Right ventricle myocardium inferior (tissue), 1 donor: ENCODE measurements around the gene FAM47B. TPM values are rescaled to one million over a fixed set of nuclear protein-coding genes. Genes with fewer than 3 reads are reported as not detected.
A peak's percentile ranks its signal among the peaks of the same experiment; 100 is the strongest.

Experiments
- ATAC-seq: fragments of 200-7000 bp; cut with Tn5 transposase; one replicate; pipeline ENCODE4 v1.9.1; 2020; ENCODE audit warnings: mild to moderate bottlenecking, moderate library complexity
- DNase-seq: peaks from one replicate; pipeline ENCODE4 v3.0.0; 2021; ENCODE audit errors: missing footprints
- intact Hi-C: fragments of 100-400 bp; cut with DNase I; formaldehyde crosslinking; loops from one replicate; pipeline ENCODE4 v1.11.0; 2022
- long read RNA-seq: library from polyadenylated mRNA; unstranded; transcript quantifications from one replicate; pipeline ENCODE4 v2.0.0, GENCODE V29; 2021
- total RNA-seq: library from RNA; stranded (reverse); fragmentation: NEBNext Ultra II Directional; extraction: Animal tissue kit (Norgen Biotek cat#: 25700); gene quantifications from one replicate; pipeline ENCODE4 v1.2.1, GENCODE V29; 2021
- donor health status: DM: no; HTN: yes; CAD: no; lungs with severe emphysema.

The FAM47B gene
- total RNA-seq: not detected
- long read RNA-seq: 0 reads

- no peak for ATAC-seq
- intact Hi-C loops: no loop called here
- DNase-seq: no peak
These were observed at the start of gene FAM47B for GRCh38 chrX:34942496-34942895. Gene FAM47B, plus strand, starts transcription at chrX:34942796. Its CDS starts 36 bp downstream, at chrX:34942832.

GRCh38 chrX:34893741-34894140 lies 48.9 kb upstream of the FAM47B start:
- intact Hi-C loops: no loop called here
- ATAC-seq: no peak

GRCh38 chrX:34900691-34901090 lies 41.9 kb upstream of the FAM47B start:
- intact Hi-C loops: no loop called here
- ATAC-seq (no peak), DNase-seq (no peak)

More at GRCh38 chrX:34893741-34894140, 48.9 kb upstream of the FAM47B start:
- DNase-seq: no peak

GRCh38 chrX:34901761-34902160 lies 40.8 kb upstream of the FAM47B start:
- no peak for DNase-seq
- intact Hi-C loops: no loop called here
- no peak for ATAC-seq

- ATAC-seq: no peak
- no peak for DNase-seq
- intact Hi-C loops: no loop called here
These were observed 39.3 kb upstream of the FAM47B start for GRCh38 chrX:34903316-34903715.

GRCh38 chrX:34909151-34909550 lies 33.4 kb upstream of the FAM47B start:
- DNase-seq (no peak), ATAC-seq (no peak)
- intact Hi-C loops: no loop called here

GRCh38 chrX:34915463-34916225 lies 27.0 kb upstream of the FAM47B start:
- intact Hi-C loops: no loop called here
- ATAC-seq (no peak), DNase-seq (no peak)

- no peak for ATAC-seq
- intact Hi-C loops: no loop called here
- DNase-seq: no peak
These were observed 25.4 kb upstream of the FAM47B start for GRCh38 chrX:34917146-34917545.

GRCh38 chrX:34918091-34918736 lies 24.4 kb upstream of the FAM47B start:
- no peak for ATAC-seq
- intact Hi-C loops: no loop called here
- DNase-seq: no peak

GRCh38 chrX:34918856-34919255 lies 23.7 kb upstream of the FAM47B start:
- ATAC-seq: no peak
- intact Hi-C loops: no loop called here
- no peak for DNase-seq

- intact Hi-C loops: no loop called here
- DNase-seq: no peak
These were observed 14.7 kb upstream of the FAM47B start for GRCh38 chrX:34927866-34928265.

GRCh38 chrX:34943235-34943634 lies 639 bp downstream of the FAM47B start:
- ATAC-seq: no peak
- DNase-seq: peak; percentile 33
- intact Hi-C loops: no loop called here

More at GRCh38 chrX:34927866-34928265, 14.7 kb upstream of the FAM47B start:
- ATAC-seq: no peak

GRCh38 chrX:34956916-34957315 lies 14.3 kb downstream of the FAM47B start:
- ATAC-seq: no peak
- intact Hi-C loops: no loop called here

GRCh38 chrX:34961662-34962061 lies 19.1 kb downstream of the FAM47B start:
- intact Hi-C loops: no loop called here
- ATAC-seq: no peak
- no peak for DNase-seq

More at GRCh38 chrX:34956916-34957315, 14.3 kb downstream of the FAM47B start:
- no peak for DNase-seq

GRCh38 chrX:34972206-34972605 lies 29.6 kb downstream of the FAM47B start:
- DNase-seq (no peak), ATAC-seq (no peak)
- intact Hi-C loops: no loop called here

- DNase-seq (peak; percentile 11), ATAC-seq (no peak)
- intact Hi-C loops: no loop called here
These were observed 35.6 kb downstream of the FAM47B start for GRCh38 chrX:34978171-34978570.

GRCh38 chrX:34987646-34988045 lies 45.0 kb downstream of the FAM47B start:
- no peak for DNase-seq
- no peak for ATAC-seq
- intact Hi-C loops: no loop called here
